Measurements from ENCODE around the gene DSCAML1. TPM values are rescaled to one million over a fixed set of nuclear protein-coding genes. Genes with fewer than 3 reads are reported as not detected.

Gene DSCAML1
- total RNA-seq, 1 experiment from 2014 or later = 0.90 TPM

DNA sequence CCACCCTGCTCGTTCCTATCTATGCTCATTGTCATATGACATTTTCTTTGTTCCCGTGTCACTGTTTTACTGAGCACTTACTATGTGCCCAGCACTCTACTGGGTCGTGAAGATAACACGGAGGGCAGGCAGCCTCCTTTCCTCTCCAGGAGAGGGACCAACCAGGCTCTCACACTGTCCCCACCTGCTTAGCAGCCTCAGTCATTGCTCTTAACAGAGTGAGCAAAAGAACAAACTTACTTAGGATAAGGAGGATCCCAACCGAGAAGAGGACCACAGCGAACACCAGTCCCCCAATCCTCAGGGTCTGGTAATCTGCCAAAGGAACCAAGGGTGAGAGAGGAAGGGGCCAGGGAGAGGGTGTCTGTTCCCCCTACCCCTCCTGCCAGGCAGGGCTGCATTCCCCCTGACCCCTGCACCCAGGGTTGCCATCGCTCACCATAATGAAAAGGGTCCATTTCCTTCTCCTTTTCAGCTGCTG is 44.6 kb upstream of the DSCAML1 start (continued):
- TF ChIP-seq, protein P1, sequence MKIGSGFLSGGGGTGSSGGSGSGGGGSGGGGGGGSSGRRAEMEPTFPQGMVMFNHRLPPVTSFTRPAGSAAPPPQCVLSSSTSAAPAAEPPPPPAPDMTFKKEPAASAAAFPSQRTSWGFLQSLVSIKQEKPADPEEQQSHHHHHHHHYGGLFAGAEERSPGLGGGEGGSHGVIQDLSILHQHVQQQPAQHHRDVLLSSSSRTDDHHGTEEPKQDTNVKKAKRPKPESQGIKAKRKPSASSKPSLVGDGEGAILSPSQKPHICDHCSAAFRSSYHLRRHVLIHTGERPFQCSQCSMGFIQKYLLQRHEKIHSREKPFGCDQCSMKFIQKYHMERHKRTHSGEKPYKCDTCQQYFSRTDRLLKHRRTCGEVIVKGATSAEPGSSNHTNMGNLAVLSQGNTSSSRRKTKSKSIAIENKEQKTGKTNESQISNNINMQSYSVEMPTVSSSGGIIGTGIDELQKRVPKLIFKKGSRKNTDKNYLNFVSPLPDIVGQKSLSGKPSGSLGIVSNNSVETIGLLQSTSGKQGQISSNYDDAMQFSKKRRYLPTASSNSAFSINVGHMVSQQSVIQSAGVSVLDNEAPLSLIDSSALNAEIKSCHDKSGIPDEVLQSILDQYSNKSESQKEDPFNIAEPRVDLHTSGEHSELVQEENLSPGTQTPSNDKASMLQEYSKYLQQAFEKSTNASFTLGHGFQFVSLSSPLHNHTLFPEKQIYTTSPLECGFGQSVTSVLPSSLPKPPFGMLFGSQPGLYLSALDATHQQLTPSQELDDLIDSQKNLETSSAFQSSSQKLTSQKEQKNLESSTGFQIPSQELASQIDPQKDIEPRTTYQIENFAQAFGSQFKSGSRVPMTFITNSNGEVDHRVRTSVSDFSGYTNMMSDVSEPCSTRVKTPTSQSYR (CRISPR knock-in tag; IDR thresholded peaks at IDR 0.05) = no peak
- TF ChIP-seq, protein P2, sequence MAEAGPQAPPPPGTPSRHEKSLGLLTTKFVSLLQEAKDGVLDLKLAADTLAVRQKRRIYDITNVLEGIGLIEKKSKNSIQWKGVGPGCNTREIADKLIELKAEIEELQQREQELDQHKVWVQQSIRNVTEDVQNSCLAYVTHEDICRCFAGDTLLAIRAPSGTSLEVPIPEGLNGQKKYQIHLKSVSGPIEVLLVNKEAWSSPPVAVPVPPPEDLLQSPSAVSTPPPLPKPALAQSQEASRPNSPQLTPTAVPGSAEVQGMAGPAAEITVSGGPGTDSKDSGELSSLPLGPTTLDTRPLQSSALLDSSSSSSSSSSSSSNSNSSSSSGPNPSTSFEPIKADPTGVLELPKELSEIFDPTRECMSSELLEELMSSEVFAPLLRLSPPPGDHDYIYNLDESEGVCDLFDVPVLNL (CRISPR knock-in tag; IDR thresholded peaks at IDR 0.05; ENCODE audit: borderline replicate concordance, low read depth) = no peak
- no peak for TF ChIP-seq ZNF423 (CRISPR knock-in tag; IDR thresholded peaks at IDR 0.05)
- TF ChIP-seq, protein P3, sequence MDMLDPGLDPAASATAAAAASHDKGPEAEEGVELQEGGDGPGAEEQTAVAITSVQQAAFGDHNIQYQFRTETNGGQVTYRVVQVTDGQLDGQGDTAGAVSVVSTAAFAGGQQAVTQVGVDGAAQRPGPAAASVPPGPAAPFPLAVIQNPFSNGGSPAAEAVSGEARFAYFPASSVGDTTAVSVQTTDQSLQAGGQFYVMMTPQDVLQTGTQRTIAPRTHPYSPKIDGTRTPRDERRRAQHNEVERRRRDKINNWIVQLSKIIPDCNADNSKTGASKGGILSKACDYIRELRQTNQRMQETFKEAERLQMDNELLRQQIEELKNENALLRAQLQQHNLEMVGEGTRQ (CRISPR knock-in tag; IDR thresholded peaks at IDR 0.05) = no peak
- TF ChIP-seq, protein P4, sequence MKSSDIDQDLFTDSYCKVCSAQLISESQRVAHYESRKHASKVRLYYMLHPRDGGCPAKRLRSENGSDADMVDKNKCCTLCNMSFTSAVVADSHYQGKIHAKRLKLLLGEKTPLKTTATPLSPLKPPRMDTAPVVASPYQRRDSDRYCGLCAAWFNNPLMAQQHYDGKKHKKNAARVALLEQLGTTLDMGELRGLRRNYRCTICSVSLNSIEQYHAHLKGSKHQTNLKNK (CRISPR knock-in tag; IDR thresholded peaks at IDR 0.05) = no peak
- no peak for TF ChIP-seq IRF2 (CRISPR knock-in tag; IDR thresholded peaks at IDR 0.05; ENCODE audit: borderline replicate concordance, low read depth)
- TF ChIP-seq, protein P5, sequence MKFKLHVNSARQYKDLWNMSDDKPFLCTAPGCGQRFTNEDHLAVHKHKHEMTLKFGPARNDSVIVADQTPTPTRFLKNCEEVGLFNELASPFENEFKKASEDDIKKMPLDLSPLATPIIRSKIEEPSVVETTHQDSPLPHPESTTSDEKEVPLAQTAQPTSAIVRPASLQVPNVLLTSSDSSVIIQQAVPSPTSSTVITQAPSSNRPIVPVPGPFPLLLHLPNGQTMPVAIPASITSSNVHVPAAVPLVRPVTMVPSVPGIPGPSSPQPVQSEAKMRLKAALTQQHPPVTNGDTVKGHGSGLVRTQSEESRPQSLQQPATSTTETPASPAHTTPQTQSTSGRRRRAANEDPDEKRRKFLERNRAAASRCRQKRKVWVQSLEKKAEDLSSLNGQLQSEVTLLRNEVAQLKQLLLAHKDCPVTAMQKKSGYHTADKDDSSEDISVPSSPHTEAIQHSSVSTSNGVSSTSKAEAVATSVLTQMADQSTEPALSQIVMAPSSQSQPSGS (CRISPR knock-in tag; IDR thresholded peaks at IDR 0.05; ENCODE audit: borderline replicate concordance, low read depth) = no peak
- no peak for TF ChIP-seq JAZF1 (CRISPR knock-in tag; IDR thresholded peaks at IDR 0.05)

DNA sequence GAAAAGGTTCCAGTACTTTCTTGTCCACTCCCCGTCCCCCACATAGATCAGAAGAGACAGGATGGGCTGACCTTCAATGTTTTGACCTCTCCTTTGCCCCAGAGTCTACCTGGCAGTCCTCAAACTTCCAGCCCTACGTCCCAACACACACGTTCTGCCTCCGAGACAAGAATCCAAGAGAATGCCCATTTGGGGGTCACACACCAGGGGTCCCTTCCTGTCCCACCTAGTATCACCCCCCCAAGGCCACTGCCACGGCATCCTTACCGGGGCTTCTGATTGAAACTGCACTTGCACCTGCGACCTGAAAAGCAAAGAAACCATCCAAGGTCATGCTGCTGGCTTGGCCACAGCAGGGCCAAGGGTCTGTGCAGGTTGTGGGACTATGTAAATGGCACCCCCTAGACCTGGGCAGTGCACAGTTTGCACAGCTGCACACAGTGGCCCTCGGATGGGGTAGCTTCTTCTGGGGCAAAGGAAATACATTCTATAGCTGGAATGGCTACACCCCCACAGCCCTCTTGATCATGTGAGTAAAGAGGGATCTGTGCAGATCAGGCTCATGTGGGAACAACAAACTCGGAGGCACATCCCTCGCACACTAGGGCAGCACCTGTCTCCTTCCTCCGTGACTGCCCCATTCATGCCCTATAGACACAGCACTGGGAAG is 44.0 kb upstream of the DSCAML1 start:
- no peak for DNase-seq (ENCODE audit: low spot score)
- POLR2A ChIA-PET = no interaction called here
- Mint-ChIP-seq H3K4me1 (peaks cover 16% of the 10 kb centered on the region), H3K27ac (no peak overlapping the region), H3K27me3 (ENCODE audit: low read depth) (no peaks in the 10 kb centered on the region), H3K36me3 (no peaks in the 10 kb centered on the region), H3K4me3 (no peak overlapping the region), H3K9me3 (no peaks in the 10 kb centered on the region)
- CTCF ChIA-PET = interaction anchor here (4.2 kb wide), 1 partner anchor 106 kb away, joined by 17 read pairs; no protein-coding TSS in a partner anchor
- TF ChIP-seq TP53 (CRISPR knock-in tag; IDR thresholded peaks at IDR 0.05) = no peak
- no peak for ATAC-seq

DNA sequence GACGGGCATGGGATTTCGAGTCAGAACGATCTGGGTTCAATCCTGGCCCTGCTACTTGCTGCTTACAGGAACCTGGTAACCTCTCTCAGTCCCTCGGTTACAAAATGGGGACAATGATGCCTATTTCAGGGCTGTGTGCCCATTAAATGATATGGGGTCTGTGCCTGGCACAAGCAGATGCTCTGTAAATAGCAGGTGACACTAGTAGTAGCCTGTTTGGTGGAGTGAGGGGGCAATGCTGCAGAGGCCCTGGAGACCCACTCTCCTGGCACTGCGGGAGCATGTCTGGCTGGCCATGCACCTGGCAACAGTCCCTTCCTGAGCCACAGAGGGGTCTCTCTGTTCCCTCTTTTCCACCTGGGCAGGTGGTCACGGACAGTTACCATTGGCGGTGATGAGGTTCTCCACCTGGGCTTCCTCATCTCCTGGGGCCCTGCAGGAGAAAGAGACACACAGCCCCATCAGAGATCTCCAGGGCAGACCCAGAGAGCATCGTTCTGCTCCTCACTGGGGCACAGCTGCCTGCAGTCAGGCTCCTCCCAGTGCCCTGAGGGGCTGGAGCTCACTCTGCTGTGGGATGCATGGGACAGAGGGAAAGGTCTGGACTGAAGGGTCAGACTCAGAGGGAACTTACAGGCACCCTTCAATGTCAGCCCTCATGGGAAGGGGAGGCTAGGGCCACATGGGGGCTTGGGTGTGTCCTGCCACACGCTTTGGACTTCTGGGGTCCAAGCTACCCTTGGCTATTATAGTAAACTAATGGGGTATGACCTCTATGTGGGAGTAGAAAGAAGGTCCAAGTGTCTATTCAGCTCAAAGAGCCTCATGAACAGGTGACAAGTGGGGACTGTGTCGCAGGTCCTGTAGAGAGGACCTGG is 43.2 kb upstream of the DSCAML1 start:
- CTCF ChIA-PET = interaction anchor here (4.2 kb wide), 1 partner anchor 107 kb away, joined by 17 read pairs; no protein-coding TSS in a partner anchor
- H3K27me3 Mint-ChIP-seq (ENCODE audit: low read depth) = no peaks in the 10 kb centered on the region
- no peaks in the 10 kb centered on the region for H3K9me3 Mint-ChIP-seq
- no peaks in the 10 kb centered on the region for H3K36me3 Mint-ChIP-seq
- no peak overlapping the region for H3K4me3 Mint-ChIP-seq
- POLR2A ChIA-PET = no interaction called here
- DNase-seq (ENCODE audit: low spot score) (no peak), ATAC-seq (no peak)
- peaks cover 16% of the 10 kb centered on the region for H3K4me1 Mint-ChIP-seq
- no peak overlapping the region for H3K27ac Mint-ChIP-seq
- no peak for TF ChIP-seq NFYB (CRISPR knock-in tag; conservative IDR thresholded peaks at IDR 0.05; ENCODE audit: low read depth)
- no peak for TF ChIP-seq ZNF263 (CRISPR knock-in tag; IDR thresholded peaks at IDR 0.05; ENCODE audit: low read depth)
- TF ChIP-seq GTF2I (CRISPR knock-in tag; conservative IDR thresholded peaks at IDR 0.05) = no peak
- TF ChIP-seq, protein P6, sequence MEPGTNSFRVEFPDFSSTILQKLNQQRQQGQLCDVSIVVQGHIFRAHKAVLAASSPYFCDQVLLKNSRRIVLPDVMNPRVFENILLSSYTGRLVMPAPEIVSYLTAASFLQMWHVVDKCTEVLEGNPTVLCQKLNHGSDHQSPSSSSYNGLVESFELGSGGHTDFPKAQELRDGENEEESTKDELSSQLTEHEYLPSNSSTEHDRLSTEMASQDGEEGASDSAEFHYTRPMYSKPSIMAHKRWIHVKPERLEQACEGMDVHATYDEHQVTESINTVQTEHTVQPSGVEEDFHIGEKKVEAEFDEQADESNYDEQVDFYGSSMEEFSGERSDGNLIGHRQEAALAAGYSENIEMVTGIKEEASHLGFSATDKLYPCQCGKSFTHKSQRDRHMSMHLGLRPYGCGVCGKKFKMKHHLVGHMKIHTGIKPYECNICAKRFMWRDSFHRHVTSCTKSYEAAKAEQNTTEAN (CRISPR knock-in tag; IDR thresholded peaks at IDR 0.05) = no peak
- no peak for TF ChIP-seq ESRRA (CRISPR knock-in tag; IDR thresholded peaks at IDR 0.05; ENCODE audit: borderline replicate concordance)
- TF ChIP-seq NFE2L1 (CRISPR knock-in tag; IDR thresholded peaks at IDR 0.05) = no peak
- TF ChIP-seq NR2C2 (CRISPR knock-in tag; IDR thresholded peaks at IDR 0.05) = no peak
- no peak for TF ChIP-seq ZNF671 (CRISPR knock-in tag; IDR thresholded peaks at IDR 0.05)
- TF ChIP-seq, protein P7, sequence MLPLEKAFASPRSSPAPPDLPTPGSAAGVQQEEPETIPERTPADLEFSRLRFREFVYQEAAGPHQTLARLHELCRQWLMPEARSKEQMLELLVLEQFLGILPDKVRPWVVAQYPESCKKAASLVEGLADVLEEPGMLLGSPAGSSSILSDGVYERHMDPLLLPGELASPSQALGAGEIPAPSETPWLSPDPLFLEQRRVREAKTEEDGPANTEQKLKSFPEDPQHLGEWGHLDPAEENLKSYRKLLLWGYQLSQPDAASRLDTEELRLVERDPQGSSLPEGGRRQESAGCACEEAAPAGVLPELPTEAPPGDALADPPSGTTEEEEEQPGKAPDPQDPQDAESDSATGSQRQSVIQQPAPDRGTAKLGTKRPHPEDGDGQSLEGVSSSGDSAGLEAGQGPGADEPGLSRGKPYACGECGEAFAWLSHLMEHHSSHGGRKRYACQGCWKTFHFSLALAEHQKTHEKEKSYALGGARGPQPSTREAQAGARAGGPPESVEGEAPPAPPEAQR (CRISPR knock-in tag; IDR thresholded peaks at IDR 0.05) = no peak
